ENCODE results near the gene PTPN6.

The PTPN6 gene

GRCh38 chr12:6941267-6941666, 9.9 kb upstream of the PTPN6 start:
- DNase-seq (ENCODE audit: low read depth in 1 of 2, low spot score in 1 of 2), result no peak

GRCh38 chr12:6941782-6942181, 9.4 kb upstream of the PTPN6 start:
- DNase-seq (ENCODE audit: low read depth in 1 of 2, low spot score in 1 of 2), result no peak

GRCh38 chr12:6942331-6942665, 8.9 kb upstream of the PTPN6 start:
- no peak for DNase-seq (ENCODE audit: low read depth in 1 of 2, low spot score in 1 of 2)

GRCh38 chr12:6943389-6943721, 7.8 kb upstream of the PTPN6 start:
- peak in 1 of 2 donors; percentile 80 for DNase-seq (ENCODE audit: low read depth in 1 of 2, low spot score in 1 of 2)

GRCh38 chr12:6943722-6944380, 7.3 kb upstream of the PTPN6 start, which contains the start of the genes C12orf57 and RNU7-1:
TSS of gene C12orf57 (plus strand) at chr12:6944022. CDS start at chr12:6944122, 100 bp downstream.
TSS of gene RNU7-1 (plus strand) at chr12:6943816.
- DNase-seq (ENCODE audit: low read depth in 1 of 2, low spot score in 1 of 2), result peak in 1 of 2 donors; percentile 78

GRCh38 chr12:6944381-6945186, 6.6 kb upstream of the PTPN6 start:
- peak; percentile 73 to 88 for DNase-seq (ENCODE audit: low read depth in 1 of 2, low spot score in 1 of 2)

GRCh38 chr12:6945613-6946012, 5.5 kb upstream of the PTPN6 start:
- no peak for DNase-seq (ENCODE audit: low read depth in 1 of 2, low spot score in 1 of 2)

- DNase-seq (ENCODE audit: low read depth in 1 of 2, low spot score in 1 of 2), result no peak
Observed at GRCh38 chr12:6946033-6946919, 4.9 kb upstream of the PTPN6 start.

GRCh38 chr12:6946920-6947374, 4.2 kb upstream of the PTPN6 start:
- DNase-seq (ENCODE audit: low read depth in 1 of 2, low spot score in 1 of 2), result no peak

- no peak for DNase-seq (ENCODE audit: low read depth in 1 of 2, low spot score in 1 of 2)
Observed at GRCh38 chr12:6947615-6948014, 3.5 kb upstream of the PTPN6 start.

GRCh38 chr12:6948873-6949594, 2.1 kb upstream of the PTPN6 start:
- DNase-seq (ENCODE audit: low read depth in 1 of 2, low spot score in 1 of 2), result no peak

- DNase-seq (ENCODE audit: low read depth in 1 of 2, low spot score in 1 of 2), result no peak
Observed at GRCh38 chr12:6950401-6950801, 755 bp upstream of the PTPN6 start.

GRCh38 chr12:6951551-6952120, 480 bp downstream of the PTPN6 start:
- no peak for DNase-seq (ENCODE audit: low read depth in 1 of 2, low spot score in 1 of 2)

GRCh38 chr12:6952121-6952862, 1.1 kb downstream of the PTPN6 start:
- DNase-seq (ENCODE audit: low read depth in 1 of 2, low spot score in 1 of 2), result no peak

GRCh38 chr12:6952863-6953441, 1.8 kb downstream of the PTPN6 start:
- no peak for DNase-seq (ENCODE audit: low read depth in 1 of 2, low spot score in 1 of 2)

- DNase-seq (ENCODE audit: low read depth in 1 of 2, low spot score in 1 of 2), result peak in 1 of 2 donors; percentile 85
Observed at GRCh38 chr12:6953442-6954315, 2.5 kb downstream of the PTPN6 start.

GRCh38 chr12:6954316-6955107, 3.4 kb downstream of the PTPN6 start:
- DNase-seq (ENCODE audit: low read depth in 1 of 2, low spot score in 1 of 2), result no peak
